ENCODE results near the gene AHCYL1.

AHCYL1 gene

DNA sequence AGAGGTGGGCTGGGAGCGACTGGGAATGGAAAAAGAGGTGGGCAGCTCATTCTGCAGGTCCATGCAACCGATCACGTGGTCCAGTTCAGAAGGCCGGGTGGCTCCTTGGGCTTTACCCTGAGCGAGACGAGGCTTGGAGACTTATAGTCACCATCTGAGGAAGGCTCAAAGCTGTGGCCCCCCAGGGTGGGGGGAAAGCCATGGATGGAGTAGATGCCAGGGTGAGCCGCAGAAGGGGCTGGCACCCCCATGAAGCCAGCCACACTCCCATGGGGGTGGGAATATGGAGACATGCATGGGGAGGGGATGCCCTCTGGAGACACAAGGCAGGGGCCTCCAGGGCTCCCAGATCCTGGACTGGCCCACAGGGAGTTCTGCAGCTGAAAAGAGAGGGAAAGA, 76.1 kb downstream of the AHCYL1 start:
- no peak for TF ChIP-seq CTCF (IDR thresholded peaks at IDR 0.05)

- no peak for TF ChIP-seq CTCF (IDR thresholded peaks at IDR 0.05)
Measured at GRCh38 chr1:110061341-110061740, 76.8 kb downstream of the AHCYL1 start.

- TF ChIP-seq CTCF (IDR thresholded peaks at IDR 0.05), result no peak
Measured at GRCh38 chr1:110062612-110063011, 78.0 kb downstream of the AHCYL1 start.

GRCh38 chr1:110063781-110064180, 79.2 kb downstream of the AHCYL1 start:
- TF ChIP-seq CTCF (IDR thresholded peaks at IDR 0.05), result no peak

DNA sequence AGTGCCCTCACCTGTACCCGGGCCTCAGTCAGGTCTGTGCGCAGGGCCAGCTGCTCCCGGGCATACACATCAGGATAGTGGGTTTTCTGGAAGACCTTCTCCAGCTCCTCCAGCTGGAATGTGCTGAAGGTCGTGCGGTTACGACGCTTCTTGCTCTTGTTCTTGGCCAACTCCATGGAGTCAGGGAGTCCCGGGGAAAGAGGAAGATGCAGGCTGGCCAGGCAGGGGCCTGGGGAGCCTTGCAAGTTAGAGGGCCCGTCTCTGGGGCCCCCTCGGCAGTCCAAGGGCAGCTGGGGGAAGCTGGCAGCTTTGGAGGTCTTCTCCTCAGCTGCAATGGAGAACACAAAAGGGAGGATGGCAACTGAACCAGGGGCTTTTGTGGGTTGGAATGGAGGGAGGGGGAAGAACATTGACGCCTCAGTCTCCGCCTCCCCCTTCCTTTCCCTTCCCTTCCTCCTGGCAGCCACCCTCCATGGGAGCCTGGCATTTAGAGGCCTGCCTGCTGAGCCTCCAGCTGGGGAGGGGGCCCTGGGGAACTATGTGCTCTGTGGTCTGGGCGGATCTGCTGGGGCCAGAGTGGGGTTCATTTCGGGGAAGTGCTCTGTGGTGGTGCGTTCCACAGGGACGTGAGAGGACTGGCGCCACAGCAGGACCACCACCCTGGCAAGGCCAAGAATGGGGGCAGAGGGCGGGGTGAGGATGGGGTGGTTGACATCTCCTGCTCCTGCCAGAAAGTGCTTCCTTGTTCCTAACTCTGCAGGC, 80.2 kb downstream of the AHCYL1 start:
- no peak for TF ChIP-seq CTCF (IDR thresholded peaks at IDR 0.05)

DNA sequence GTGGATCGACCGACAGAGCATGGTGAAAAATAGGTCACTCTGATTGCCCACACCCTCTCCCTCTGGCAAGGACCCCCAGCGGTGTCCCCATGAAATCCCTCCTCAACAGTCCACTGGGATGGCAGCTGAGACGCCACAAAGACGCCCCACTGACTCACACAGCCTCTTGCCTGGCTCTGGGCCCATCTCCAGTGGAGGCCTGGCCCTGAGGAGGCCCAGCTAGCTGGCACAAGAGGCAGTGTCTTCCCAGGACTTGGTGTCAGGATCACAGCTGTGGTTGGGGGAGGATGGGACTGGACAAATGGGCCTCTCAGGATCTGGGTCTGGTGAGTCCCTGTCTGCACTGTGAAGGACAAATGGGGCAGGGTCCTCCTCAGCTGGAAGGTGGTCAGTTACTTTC, 81.3 kb downstream of the AHCYL1 start:
- no peak for TF ChIP-seq CTCF (IDR thresholded peaks at IDR 0.05)

GRCh38 chr1:110067479-110067892, 82.9 kb downstream of the AHCYL1 start:
- no peak for TF ChIP-seq CTCF (IDR thresholded peaks at IDR 0.05)

Data from LNCAP (cell line).